SH-SY5Y (cell line): Measurements from ENCODE around the gene RNASEH2B.

ENCODE experiments used
- GATA2 ChIP-seq: IDR thresholded peaks from 2 replicates; pipeline ENCODE4 v1.6.1; 2011; ENCODE audit warnings: mild to moderate bottlenecking, low read depth, low read length
- GATA3 ChIP-seq: IDR thresholded peaks from 2 replicates; pipeline ENCODE4 v1.6.1; 2011; ENCODE audit warnings: low read depth, mild to moderate bottlenecking, low read length, moderate library complexity

GRCh38 chr13:50955798-50956197 is 46.2 kb downstream of the RNASEH2B start:
- no peak for TF ChIP-seq GATA3
- TF ChIP-seq GATA2: no peak
